Loucy (cell line): Measurements from ENCODE around the gene VAT1L.

Experiments
- H2AFZ ChIP-seq: fragments of 200-600 bp; sonication (generic); 2 replicates; pipeline ENCODE4 v1.6.0; 2016; ENCODE audit warnings: antibody characterized with exemption, mild to moderate bottlenecking, low read length, moderate library complexity
- H3F3A ChIP-seq: fragments of 200-600 bp; 2 replicates; pipeline ENCODE4 v1.6.0; 2016; ENCODE audit warnings: antibody characterized with exemption, low read depth, mild to moderate bottlenecking
- H3K27me3 ChIP-seq: fragments of 200-600 bp; sonication (generic); 2 replicates; pipeline ENCODE4 v1.6.1; 2014; ENCODE audit warnings: low read length, mild to moderate bottlenecking; ENCODE audit not compliant: insufficient read depth, poor library complexity, severe bottlenecking
- H3K36me3 ChIP-seq: fragments of 200-600 bp; sonication (generic); 2 replicates; pipeline ENCODE4 v1.6.1; 2016; ENCODE audit warnings: low read length; ENCODE audit not compliant: insufficient read depth
- H3K4me1 ChIP-seq: fragments of 200-600 bp; sonication (generic); 2 replicates; pipeline ENCODE4 v1.5.1; 2014; ENCODE audit warnings: low read length, mild to moderate bottlenecking; ENCODE audit not compliant: insufficient read depth, poor library complexity, severe bottlenecking
- H3K4me2 ChIP-seq: fragments of 200-600 bp; sonication (generic); 2 replicates; pipeline ENCODE4 v1.6.0; 2014; ENCODE audit warnings: antibody characterized with exemption, low read length, low read depth, mild to moderate bottlenecking; ENCODE audit not compliant: poor library complexity, severe bottlenecking
- H3K4me3 ChIP-seq: fragments of 200-600 bp; sonication (generic); 2 replicates; pipeline ENCODE4 v1.5.1; 2014; ENCODE audit warnings: low read length, mild to moderate bottlenecking, mixed read lengths; ENCODE audit not compliant: poor library complexity, severe bottlenecking
- H3K79me2 ChIP-seq: fragments of 200-600 bp; sonication (generic); 2 replicates; pipeline ENCODE4 v1.6.1; 2014; ENCODE audit warnings: low read length; ENCODE audit not compliant: insufficient read depth
- H3K9ac ChIP-seq: fragments of 200-600 bp; sonication (generic); 2 replicates; pipeline ENCODE4 v1.6.0; 2014; ENCODE audit warnings: mild to moderate bottlenecking, low read depth, low read length, moderate library complexity; ENCODE audit not compliant: poor library complexity, severe bottlenecking
- H3K9me2 ChIP-seq: fragments of 200-600 bp; sonication (generic); replicated peaks from 2 replicates; pipeline ENCODE4 v1.6.1; 2016; ENCODE audit warnings: low read depth, low read length, mixed read lengths
- H3K9me3 ChIP-seq: fragments of 200-600 bp; sonication (generic); 2 replicates; pipeline ENCODE4 v1.6.1; 2014; ENCODE audit warnings: mild to moderate bottlenecking, antibody characterized with exemption, low read length, low read depth; ENCODE audit not compliant: insufficient read depth
- H4K20me1 ChIP-seq: fragments of 200-600 bp; sonication (generic); 2 replicates; pipeline ENCODE4 v1.6.0; 2014; ENCODE audit warnings: antibody characterized with exemption, low read length, mild to moderate bottlenecking; ENCODE audit not compliant: insufficient read depth, poor library complexity, severe bottlenecking
- EZH2phosphoT487 ChIP-seq: fragments of 200-600 bp; IDR thresholded peaks from 2 replicates; pipeline ENCODE4 v1.6.1; 2018; ENCODE audit warnings: antibody characterized with exemption, mild to moderate bottlenecking, moderate library complexity, borderline replicate concordance
- TF ChIP-seq, protein P1 (sequence below): fragments of 200-600 bp; sonication (generic); conservative IDR thresholded peaks from 2 replicates; pipeline ENCODE4 v1.5.1; 2014; ENCODE audit warnings: mild to moderate bottlenecking, antibody characterized with exemption, low read length

The VAT1L gene

DNA sequence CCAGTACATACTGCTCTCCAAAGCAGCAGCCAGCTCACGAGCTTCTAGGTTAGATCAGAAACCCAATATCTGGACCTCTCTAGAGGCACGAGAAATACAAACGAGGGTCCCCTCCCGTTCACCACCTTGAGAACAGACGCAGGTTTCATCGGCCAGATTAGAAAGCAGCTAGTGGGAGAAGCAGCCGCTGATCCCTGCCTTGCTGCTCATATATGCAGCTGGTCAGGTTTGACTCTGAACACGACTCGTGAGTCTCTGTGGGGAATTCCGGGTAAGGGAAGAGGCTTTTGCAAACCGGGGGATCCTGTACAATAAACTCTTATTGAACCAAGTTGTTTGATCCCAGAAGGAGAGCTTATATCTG is 1.6 kb downstream of the VAT1L start:
- no peaks in the 10 kb centered on the region for H4K20me1 ChIP-seq
- H3K79me2 ChIP-seq = no peaks in the 10 kb centered on the region
- no peak overlapping the region for H3K4me3 ChIP-seq
- TF ChIP-seq, protein P1, sequence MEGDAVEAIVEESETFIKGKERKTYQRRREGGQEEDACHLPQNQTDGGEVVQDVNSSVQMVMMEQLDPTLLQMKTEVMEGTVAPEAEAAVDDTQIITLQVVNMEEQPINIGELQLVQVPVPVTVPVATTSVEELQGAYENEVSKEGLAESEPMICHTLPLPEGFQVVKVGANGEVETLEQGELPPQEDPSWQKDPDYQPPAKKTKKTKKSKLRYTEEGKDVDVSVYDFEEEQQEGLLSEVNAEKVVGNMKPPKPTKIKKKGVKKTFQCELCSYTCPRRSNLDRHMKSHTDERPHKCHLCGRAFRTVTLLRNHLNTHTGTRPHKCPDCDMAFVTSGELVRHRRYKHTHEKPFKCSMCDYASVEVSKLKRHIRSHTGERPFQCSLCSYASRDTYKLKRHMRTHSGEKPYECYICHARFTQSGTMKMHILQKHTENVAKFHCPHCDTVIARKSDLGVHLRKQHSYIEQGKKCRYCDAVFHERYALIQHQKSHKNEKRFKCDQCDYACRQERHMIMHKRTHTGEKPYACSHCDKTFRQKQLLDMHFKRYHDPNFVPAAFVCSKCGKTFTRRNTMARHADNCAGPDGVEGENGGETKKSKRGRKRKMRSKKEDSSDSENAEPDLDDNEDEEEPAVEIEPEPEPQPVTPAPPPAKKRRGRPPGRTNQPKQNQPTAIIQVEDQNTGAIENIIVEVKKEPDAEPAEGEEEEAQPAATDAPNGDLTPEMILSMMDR = no peak
- no peak for TF ChIP-seq EZH2phosphoT487
- no peak overlapping the region for H3K4me2 ChIP-seq
- H3K4me1 ChIP-seq = no peaks in the 10 kb centered on the region
- no peaks in the 10 kb centered on the region; the same call in 1 of the 2 replicates for H3K9me3 ChIP-seq
- H3K9me2 ChIP-seq = no peaks in the 10 kb centered on the region
- no peak overlapping the region for H3K9ac ChIP-seq
- no peaks in the 10 kb centered on the region for H3F3A ChIP-seq
- no peaks in the 10 kb centered on the region for H3K27me3 ChIP-seq
- H2AFZ ChIP-seq = no peak overlapping the region
- no peaks in the 10 kb centered on the region for H3K36me3 ChIP-seq

DNA sequence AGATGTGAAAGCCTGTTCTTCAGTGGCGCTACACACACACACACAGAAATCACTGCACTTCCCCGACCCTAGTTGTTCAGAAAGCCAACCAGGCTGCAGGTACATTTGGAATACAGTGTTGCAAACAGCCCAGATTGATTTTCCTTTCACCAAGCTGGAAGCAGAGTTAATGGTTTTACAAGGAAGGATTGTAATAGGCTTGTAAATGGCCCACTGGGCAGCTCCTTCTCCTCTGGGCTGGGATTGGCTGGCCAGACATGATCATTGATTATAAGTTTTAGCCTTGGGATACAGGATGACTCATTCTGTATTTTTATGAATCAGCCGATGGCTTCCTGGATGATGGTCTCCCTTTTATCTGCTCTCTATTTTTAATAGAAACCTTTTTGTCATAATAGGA is 2.5 kb downstream of the VAT1L start:
- Histone ChIP-seq H3K9me2 (no peaks in the 10 kb centered on the region), H3K4me1 (no peaks in the 10 kb centered on the region), H3K27me3 (no peaks in the 10 kb centered on the region), H3K4me3 (no peak overlapping the region), H3K9me3 (no peaks in the 10 kb centered on the region; the same call in 1 of the 2 replicates), H3K4me2 (no peak overlapping the region), H3K9ac (no peak overlapping the region), H3K79me2 (no peaks in the 10 kb centered on the region), H3F3A (no peaks in the 10 kb centered on the region), H2AFZ (no peak overlapping the region), H4K20me1 (no peaks in the 10 kb centered on the region), H3K36me3 (no peaks in the 10 kb centered on the region)
- TF ChIP-seq EZH2phosphoT487 = no peak
- TF ChIP-seq, protein P1 = no peak

DNA sequence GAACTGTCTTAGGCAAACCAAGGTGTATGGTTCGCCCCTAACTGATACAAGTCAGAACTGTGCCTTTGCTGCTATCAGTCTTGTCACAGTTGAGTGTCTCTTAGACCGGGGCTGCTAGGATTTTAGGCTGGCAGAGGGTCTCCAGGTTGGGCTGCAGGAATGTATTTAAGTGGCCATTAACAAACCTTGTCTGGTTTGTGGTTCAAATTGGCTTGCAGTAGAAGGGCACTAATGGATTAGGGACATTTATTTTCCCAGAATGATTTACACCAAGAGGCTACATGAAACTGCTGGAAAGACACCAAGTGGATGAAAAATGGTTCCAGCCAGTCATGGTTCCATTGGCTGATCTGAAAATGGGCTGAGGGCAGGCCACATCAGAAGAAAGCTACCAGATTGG is 5.1 kb downstream of the VAT1L start:
- no peaks in the 10 kb centered on the region for H3K79me2 ChIP-seq
- H3K27me3 ChIP-seq = no peaks in the 10 kb centered on the region
- no peaks in the 10 kb centered on the region for H3K36me3 ChIP-seq
- no peak for TF ChIP-seq EZH2phosphoT487
- TF ChIP-seq, protein P1 = no peak
- H3F3A ChIP-seq = no peaks in the 10 kb centered on the region
- H3K9ac ChIP-seq = no peak overlapping the region
- H3K4me3 ChIP-seq = no peak overlapping the region
- no peak overlapping the region for H3K4me2 ChIP-seq
- no peaks in the 10 kb centered on the region for H3K4me1 ChIP-seq
- H3K9me3 ChIP-seq = no peaks in the 10 kb centered on the region
- H2AFZ ChIP-seq = no peak overlapping the region
- H3K9me2 ChIP-seq = no peaks in the 10 kb centered on the region
- H4K20me1 ChIP-seq = no peaks in the 10 kb centered on the region
